HG03196 (cell line): ENCODE data around the gene CFAP119.
"Not testable (repeated sequence)": the region's sequence is repeated elsewhere in the genome, so short reads cannot be mapped to it uniquely, and the experiment has no call there.

ENCODE experiments used
- ATAC-seq: cut with Tn5 transposase; IDR thresholded peaks from one replicate; pipeline ENCODE4 v1.9.1; 2021; ENCODE audit not compliant: unreplicated experiment

The CFAP119 gene

GRCh38 chr16:30761928-30762902 lies at the start of gene CFAP119, which contains the start of gene RNF40:
Gene CFAP119 (minus strand): TSS chr16:30762062. CDS start chr16:30761748, 314 bp downstream.
Gene RNF40 (plus strand): TSS chr16:30762322. CDS start chr16:30762546, 224 bp downstream.
- ATAC-seq: peak; percentile 84

GRCh38 chr16:30809675-30810074 lies 47.8 kb upstream of the CFAP119 start:
- ATAC-seq: not testable (repeated sequence)

DNA sequence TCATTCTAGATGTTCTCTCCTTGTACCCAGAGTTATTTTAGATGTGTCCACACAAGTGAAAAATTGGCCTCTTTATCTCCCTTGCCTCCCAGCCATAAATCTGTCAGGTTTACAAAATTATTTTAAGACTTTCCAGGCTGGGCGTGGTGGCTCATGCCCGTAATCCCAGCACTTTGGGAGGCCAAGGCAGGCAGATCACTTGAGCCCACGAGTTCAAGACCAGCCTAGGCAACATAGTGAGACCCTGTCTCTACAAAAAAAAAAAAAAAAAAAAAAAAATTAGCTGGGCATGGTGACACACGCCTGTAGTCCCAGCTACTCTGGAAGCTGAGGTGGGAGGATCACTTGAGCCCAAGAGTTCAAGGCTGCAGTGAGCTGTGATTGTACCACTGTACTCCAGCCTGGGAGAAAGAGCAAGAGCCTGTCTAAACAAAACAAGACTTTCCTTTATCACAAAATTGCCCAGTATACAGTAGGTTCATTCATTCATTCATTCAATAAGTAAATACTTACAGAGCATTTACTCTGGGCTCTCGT lies 47.1 kb upstream of the CFAP119 start:
- ATAC-seq: not testable (repeated sequence)

DNA sequence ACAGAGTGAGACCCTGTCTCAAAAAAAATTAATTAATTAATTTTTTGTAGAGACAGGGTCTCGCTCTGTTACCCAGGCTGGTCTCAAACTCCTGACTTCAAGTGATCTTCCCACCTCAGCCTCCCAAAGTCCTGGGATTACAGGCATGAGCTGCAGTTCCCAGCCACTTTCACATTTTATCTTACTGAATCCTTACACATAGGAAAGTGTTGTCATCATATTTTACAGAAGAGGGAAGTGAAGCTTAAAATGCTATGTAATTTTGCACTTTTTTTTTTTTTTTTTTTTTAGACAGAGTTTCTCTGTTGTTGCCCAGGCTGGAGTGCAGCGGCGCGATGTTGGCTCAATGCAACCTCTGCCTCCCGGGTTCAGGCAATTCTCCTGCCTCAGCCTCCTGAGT lies 46.3 kb upstream of the CFAP119 start:
- ATAC-seq: no peak

DNA sequence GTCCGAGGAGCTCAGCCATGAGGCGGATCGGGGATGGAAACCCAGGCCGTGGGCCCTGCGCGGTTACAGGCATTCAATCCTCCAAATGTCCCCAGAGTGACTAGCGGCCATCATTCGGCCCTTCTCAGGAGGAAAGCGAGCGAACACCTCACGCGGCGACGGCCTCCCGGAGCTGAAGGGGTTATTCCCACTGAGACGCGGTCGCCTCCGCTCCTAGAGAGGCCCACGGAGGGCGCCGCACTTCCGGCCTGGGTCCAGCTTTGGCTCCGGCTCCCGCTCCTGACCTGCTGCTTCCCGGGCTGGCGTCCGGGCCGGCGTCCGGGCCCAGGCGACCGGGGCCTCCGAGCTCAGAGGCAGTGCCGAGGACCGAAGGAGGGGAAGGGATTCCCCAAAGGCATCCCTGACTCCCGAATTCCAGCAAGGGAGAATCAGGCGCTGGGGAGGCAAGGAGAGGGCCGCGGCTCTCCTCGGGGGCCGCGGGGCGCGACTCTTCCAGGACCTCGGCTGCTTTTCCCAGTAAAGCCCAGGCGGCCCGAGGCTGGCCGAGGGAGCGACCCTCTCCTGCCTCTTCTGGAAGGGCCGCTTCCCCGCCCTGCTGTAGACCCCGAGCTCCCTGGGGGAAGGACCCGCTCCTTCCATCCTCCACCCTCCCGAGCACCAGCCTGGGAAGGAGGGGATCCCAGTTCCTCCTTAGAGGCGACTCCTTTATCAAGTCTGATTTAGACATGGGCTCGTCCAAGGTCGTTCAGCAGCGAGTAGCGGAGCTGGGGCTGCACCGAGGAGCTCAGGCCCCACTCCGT lies 43.7 kb upstream of the CFAP119 start:
- no peak for ATAC-seq

DNA sequence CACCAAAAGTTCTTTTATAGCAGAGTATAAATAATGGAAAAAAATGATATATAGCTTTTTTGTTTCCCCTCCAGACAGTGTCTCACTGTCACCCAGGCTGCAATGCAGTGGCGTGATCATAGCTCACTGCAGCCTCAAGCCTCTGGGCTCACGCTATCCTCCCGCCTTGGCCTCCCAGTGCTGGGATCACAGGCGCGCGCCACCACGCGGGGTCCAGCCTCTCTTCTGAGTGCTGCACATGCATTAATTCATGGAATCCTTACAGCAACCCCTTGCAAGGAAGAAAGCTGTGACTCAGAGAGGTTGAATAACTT lies 43.2 kb upstream of the CFAP119 start:
- no peak for ATAC-seq

GRCh38 chr16:30802936-30803335 lies 41.1 kb upstream of the CFAP119 start:
- ATAC-seq: no peak

DNA sequence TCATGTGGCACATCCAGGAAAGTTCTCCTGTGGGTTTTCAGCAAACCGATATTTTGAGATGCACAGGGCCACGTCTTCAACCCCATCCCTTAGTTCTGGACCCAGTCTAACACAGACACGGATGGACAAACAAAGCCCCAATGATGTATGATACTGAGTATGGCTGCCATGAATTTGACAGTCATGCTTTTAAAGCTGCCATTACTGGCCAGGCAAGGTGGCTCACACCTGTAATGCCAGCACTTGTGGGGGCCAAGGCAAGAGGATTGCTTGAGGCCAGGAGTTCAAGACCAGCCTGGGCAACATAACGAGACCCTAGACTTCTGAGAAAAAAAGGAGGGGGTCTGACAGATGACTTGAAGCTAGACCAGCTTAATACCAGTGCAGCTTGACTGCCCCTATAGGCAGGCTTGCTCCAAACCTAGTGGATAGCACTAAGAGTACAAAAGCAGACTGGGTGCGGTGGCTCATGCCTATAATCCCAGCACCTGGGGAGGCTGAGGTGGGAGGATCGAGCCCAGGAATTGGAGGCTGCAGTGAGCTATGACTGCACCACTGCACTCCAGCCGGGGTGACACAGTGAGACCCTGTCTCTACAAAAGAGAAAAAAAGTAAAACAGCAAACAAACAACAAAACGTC lies 35.9 kb upstream of the CFAP119 start:
- ATAC-seq: no peak

DNA sequence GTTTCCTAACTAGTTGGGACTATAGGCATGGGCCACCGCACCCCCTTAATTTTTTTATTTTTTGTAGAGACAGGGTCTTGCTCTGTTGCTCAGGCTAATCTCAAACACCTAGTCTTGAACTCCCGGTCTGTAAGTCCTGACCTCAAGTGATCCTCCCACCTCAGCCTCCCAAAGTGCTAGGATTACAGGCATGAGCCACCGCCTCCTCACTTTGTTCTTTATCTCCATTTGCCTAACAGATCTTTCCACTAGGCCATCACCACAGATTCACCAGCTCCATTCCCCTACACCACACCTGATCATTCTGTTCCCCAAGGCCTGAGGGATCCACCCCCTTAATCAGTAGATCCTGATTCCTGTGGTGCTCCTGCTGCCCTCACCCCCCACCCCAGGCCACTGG lies 32.8 kb upstream of the CFAP119 start:
- ATAC-seq: no peak

- ATAC-seq: no peak
Measured at GRCh38 chr16:30793508-30794069, 31.7 kb upstream of the CFAP119 start.

DNA sequence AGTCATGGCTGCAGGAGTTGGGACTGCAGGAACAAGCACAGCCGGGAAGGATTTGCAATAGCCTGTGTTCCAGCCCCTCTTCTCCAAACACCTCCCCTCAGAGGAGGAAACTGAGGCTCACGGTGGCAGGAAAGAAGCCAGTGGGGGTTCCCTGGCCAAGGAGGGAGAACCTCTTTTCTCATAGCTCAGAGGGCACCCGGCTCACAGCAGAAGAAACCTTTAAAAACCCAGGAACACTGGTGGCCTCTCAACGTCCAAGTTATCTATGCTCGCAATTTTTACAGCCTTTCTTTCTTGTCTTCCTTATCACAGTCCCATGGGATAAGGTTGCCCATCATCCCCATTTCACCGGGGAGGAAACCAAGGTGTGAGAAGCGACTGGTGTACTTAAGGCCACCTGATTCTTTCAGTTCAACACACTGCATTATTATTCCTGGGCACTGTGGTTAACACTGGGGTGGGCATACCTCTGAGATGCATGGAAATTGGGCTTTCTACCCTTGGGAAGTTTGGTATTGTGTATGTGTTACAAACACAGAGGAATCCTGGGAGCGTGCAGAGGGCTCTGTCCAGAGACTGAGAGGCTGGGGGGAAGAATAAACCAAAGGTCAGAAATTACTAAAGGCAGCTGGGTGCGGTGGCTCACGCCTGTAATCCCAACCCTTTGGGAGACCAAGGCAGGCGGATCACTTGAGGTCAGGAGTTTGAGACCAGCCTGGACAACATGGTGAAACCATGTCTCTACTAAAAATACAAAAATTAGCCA lies 25.9 kb upstream of the CFAP119 start:
- no peak for ATAC-seq

- no peak for ATAC-seq
Measured at GRCh38 chr16:30786936-30787612, 25.2 kb upstream of the CFAP119 start, which contains the start of gene ZNF629. Gene ZNF629 (minus strand): TSS chr16:30787205. CDS start chr16:30784482, 2,723 bp downstream.

GRCh38 chr16:30786115-30786935 lies 24.5 kb upstream of the CFAP119 start:
- ATAC-seq: no peak

- ATAC-seq: no peak
Measured at GRCh38 chr16:30785126-30786106, 23.6 kb upstream of the CFAP119 start.

DNA sequence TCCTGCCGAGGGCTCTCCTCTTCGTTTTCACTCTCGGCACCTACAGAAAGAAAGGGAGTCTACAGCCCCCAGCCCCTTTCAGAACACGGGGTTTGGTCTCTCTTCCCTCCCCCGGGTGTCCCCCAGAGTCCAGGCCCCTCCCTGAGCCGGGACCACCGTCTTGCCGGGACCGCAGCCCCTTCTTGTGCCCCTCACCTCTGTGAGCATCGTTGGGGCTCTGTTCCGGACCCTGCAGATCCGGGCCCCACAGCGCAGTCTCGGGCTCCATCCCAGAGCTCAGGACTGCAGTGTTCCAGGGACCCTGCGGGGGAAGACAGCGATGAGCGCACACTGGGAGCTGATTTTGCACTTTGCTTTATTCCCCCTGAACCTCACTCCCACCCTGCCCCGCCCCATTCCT lies 22.4 kb upstream of the CFAP119 start:
- no peak for ATAC-seq

GRCh38 chr16:30783280-30784109 lies 21.6 kb upstream of the CFAP119 start:
- no peak for ATAC-seq
